HEK293 (cell line): ENCODE measurements around the gene ANKRD11.
A peak's percentile ranks its signal among the peaks of the same experiment; 100 is the strongest.

Source experiments
- PRDM1 ChIP-seq: fragments of 450-650 bp; formaldehyde crosslinking; IDR thresholded peaks from 2 replicates; pipeline ENCODE4; 2016; ENCODE audit warnings: missing biosample characterization, missing genetic modification characterization
- TCF7L2 ChIP-seq: IDR thresholded peaks from 2 replicates; pipeline ENCODE4 v1.6.1; 2011; ENCODE audit warnings: low read depth, mild to moderate bottlenecking, inconsistent platforms, low read length, moderate library complexity, borderline replicate concordance
- WT1 ChIP-seq: fragments of 450-650 bp; formaldehyde crosslinking; IDR thresholded peaks from 2 replicates; pipeline ENCODE4 v1.5.1; 2016; ENCODE audit warnings: missing biosample characterization, missing genetic modification characterization
- ZBTB7A ChIP-seq: fragments of 450-650 bp; formaldehyde crosslinking; IDR thresholded peaks from 2 replicates; pipeline ENCODE4 v1.5.1; 2016; ENCODE audit warnings: low read depth, missing biosample characterization, missing genetic modification characterization
- ZNF146 ChIP-seq: fragments of 450-650 bp; formaldehyde crosslinking; IDR thresholded peaks from 2 replicates; pipeline ENCODE4 v1.5.1; 2016; ENCODE audit warnings: missing biosample characterization, missing genetic modification characterization
- ZNF324 ChIP-seq: fragments of 450-650 bp; formaldehyde crosslinking; IDR thresholded peaks from 2 replicates; pipeline ENCODE4 v1.5.1; 2016; ENCODE audit warnings: missing biosample characterization, missing genetic modification characterization
- TF ChIP-seq, protein P1 (sequence below): fragments of 450-650 bp; formaldehyde crosslinking; IDR thresholded peaks from 2 replicates; pipeline ENCODE4 v1.5.1; 2016; ENCODE audit warnings: missing biosample characterization, missing genetic modification characterization
- TF ChIP-seq, protein P2 (sequence below): fragments of 450-650 bp; formaldehyde crosslinking; IDR thresholded peaks from 2 replicates; pipeline ENCODE4 v1.5.1; 2016; ENCODE audit warnings: missing biosample characterization, missing genetic modification characterization
- TF ChIP-seq, protein P3 (sequence below): sonication (generic); formaldehyde crosslinking; IDR thresholded peaks from 2 replicates; pipeline ENCODE4 v1.8.1; 2022; ENCODE audit warnings: mild to moderate bottlenecking, moderate library complexity, missing genetic modification reagents
- TF ChIP-seq, protein P4 (sequence below): fragments of 450-650 bp; formaldehyde crosslinking; optimal IDR thresholded peaks from 2 replicates; pipeline ENCODE3; 2016; ENCODE audit warnings: missing biosample characterization, mild to moderate bottlenecking, missing genetic modification characterization
- TF ChIP-seq, protein P5 (sequence below): fragments of 450-650 bp; formaldehyde crosslinking; IDR thresholded peaks from 2 replicates; pipeline ENCODE4 v1.5.1; 2016; ENCODE audit warnings: missing biosample characterization, missing genetic modification characterization
- TF ChIP-seq, protein P6 (sequence below): fragments of 450-650 bp; formaldehyde crosslinking; IDR thresholded peaks from 2 replicates; pipeline ENCODE4 v1.5.1; 2016; ENCODE audit warnings: missing biosample characterization, missing genetic modification characterization

DNA sequence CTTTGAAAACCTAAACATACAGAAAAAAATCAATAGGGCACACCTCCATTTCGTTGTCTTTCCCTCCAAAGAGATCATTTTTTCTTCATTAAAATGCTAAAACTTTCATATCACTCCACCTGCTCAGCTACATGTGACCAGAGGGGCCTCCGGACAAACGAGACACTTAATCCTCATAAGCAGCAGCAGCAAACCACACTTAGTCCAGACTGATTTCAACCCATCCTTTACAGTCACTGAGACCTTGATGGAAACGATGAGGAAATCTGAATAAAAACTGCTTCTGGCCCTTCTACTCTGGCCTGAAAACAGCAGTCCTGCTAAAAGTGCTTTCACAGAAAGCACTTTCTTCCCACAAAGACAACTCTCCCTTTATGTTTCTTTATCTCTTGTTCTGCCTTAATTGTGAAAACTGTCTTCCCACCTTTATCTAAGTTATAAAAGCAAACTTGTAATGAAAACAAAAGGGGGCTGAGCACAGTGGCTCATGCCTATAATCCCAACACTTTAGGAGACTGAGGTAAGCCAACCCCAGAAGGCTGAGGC is 4.6 kb downstream of the ANKRD11 start:
- TF ChIP-seq, protein P1, sequence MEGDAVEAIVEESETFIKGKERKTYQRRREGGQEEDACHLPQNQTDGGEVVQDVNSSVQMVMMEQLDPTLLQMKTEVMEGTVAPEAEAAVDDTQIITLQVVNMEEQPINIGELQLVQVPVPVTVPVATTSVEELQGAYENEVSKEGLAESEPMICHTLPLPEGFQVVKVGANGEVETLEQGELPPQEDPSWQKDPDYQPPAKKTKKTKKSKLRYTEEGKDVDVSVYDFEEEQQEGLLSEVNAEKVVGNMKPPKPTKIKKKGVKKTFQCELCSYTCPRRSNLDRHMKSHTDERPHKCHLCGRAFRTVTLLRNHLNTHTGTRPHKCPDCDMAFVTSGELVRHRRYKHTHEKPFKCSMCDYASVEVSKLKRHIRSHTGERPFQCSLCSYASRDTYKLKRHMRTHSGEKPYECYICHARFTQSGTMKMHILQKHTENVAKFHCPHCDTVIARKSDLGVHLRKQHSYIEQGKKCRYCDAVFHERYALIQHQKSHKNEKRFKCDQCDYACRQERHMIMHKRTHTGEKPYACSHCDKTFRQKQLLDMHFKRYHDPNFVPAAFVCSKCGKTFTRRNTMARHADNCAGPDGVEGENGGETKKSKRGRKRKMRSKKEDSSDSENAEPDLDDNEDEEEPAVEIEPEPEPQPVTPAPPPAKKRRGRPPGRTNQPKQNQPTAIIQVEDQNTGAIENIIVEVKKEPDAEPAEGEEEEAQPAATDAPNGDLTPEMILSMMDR (tag by site-specific recombination), result no peak
- TF ChIP-seq PRDM1 (tag by site-specific recombination), result peak; percentile 92; the same call in 1 of the 2 replicates
- TF ChIP-seq, protein P2, sequence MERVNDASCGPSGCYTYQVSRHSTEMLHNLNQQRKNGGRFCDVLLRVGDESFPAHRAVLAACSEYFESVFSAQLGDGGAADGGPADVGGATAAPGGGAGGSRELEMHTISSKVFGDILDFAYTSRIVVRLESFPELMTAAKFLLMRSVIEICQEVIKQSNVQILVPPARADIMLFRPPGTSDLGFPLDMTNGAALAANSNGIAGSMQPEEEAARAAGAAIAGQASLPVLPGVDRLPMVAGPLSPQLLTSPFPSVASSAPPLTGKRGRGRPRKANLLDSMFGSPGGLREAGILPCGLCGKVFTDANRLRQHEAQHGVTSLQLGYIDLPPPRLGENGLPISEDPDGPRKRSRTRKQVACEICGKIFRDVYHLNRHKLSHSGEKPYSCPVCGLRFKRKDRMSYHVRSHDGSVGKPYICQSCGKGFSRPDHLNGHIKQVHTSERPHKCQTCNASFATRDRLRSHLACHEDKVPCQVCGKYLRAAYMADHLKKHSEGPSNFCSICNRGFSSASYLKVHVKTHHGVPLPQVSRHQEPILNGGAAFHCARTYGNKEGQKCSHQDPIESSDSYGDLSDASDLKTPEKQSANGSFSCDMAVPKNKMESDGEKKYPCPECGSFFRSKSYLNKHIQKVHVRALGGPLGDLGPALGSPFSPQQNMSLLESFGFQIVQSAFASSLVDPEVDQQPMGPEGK (tag by site-specific recombination), result no peak
- TF ChIP-seq WT1 (tag by site-specific recombination), result no peak
- no peak for TF ChIP-seq ZNF146 (tag by site-specific recombination)
- TF ChIP-seq, protein P3, sequence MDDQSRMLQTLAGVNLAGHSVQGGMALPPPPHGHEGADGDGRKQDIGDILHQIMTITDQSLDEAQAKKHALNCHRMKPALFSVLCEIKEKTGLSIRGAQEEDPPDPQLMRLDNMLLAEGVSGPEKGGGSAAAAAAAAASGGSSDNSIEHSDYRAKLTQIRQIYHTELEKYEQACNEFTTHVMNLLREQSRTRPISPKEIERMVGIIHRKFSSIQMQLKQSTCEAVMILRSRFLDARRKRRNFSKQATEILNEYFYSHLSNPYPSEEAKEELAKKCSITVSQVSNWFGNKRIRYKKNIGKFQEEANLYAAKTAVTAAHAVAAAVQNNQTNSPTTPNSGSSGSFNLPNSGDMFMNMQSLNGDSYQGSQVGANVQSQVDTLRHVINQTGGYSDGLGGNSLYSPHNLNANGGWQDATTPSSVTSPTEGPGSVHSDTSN (CRISPR knock-in tag), result no peak
- TF ChIP-seq, protein P4, sequence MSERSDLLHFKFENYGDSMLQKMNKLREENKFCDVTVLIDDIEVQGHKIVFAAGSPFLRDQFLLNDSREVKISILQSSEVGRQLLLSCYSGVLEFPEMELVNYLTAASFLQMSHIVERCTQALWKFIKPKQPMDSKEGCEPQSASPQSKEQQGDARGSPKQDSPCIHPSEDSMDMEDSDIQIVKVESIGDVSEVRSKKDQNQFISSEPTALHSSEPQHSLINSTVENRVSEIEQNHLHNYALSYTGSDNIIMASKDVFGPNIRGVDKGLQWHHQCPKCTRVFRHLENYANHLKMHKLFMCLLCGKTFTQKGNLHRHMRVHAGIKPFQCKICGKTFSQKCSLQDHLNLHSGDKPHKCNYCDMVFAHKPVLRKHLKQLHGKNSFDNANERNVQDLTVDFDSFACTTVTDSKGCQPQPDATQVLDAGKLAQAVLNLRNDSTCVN (tag by site-specific recombination), result no peak
- TF ChIP-seq TCF7L2, result no peak
- no peak for TF ChIP-seq ZBTB7A (tag by site-specific recombination)
- TF ChIP-seq, protein P5, sequence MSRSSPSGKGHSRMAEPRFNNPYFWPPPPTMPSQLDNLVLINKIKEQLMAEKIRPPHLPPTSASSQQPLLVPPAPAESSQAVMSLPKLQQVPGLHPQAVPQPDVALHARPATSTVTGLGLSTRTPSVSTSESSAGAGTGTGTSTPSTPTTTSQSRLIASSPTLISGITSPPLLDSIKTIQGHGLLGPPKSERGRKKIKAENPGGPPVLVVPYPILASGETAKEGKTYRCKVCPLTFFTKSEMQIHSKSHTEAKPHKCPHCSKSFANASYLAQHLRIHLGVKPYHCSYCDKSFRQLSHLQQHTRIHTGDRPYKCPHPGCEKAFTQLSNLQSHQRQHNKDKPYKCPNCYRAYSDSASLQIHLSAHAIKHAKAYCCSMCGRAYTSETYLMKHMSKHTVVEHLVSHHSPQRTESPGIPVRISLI (tag by site-specific recombination), result no peak
- TF ChIP-seq, protein P6, sequence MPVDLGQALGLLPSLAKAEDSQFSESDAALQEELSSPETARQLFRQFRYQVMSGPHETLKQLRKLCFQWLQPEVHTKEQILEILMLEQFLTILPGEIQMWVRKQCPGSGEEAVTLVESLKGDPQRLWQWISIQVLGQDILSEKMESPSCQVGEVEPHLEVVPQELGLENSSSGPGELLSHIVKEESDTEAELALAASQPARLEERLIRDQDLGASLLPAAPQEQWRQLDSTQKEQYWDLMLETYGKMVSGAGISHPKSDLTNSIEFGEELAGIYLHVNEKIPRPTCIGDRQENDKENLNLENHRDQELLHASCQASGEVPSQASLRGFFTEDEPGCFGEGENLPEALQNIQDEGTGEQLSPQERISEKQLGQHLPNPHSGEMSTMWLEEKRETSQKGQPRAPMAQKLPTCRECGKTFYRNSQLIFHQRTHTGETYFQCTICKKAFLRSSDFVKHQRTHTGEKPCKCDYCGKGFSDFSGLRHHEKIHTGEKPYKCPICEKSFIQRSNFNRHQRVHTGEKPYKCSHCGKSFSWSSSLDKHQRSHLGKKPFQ (tag by site-specific recombination), result no peak
- no peak for TF ChIP-seq ZNF324
